IPS-18a (cell line): ENCODE data around the gene UNC5B.

ENCODE experiments used
- H3K27ac ChIP-seq: one replicate; pipeline ENCODE4 v1.5.1; 2013; ENCODE audit warnings: low read length
- H3K27me3 ChIP-seq: one replicate; pipeline ENCODE4 v1.6.1; 2013; ENCODE audit warnings: mild to moderate bottlenecking, low read length; ENCODE audit not compliant: control insufficient read depth, insufficient read depth
- H3K36me3 ChIP-seq: one replicate; pipeline ENCODE4 v1.6.1; 2013; ENCODE audit warnings: low read depth, low read length; ENCODE audit not compliant: control insufficient read depth
- H3K4me1 ChIP-seq: one replicate; pipeline ENCODE4 v1.6.1; 2013; ENCODE audit warnings: low read depth, low read length; ENCODE audit not compliant: control insufficient read depth
- H3K4me3 ChIP-seq: one replicate; pipeline ENCODE4 v1.5.1; 2013; ENCODE audit warnings: low read length
- H3K9ac ChIP-seq: one replicate; pipeline ENCODE4 v1.6.1; 2013; ENCODE audit warnings: mild to moderate bottlenecking, low read length, moderate library complexity
- H3K9me3 ChIP-seq: one replicate; pipeline ENCODE4 v1.6.1; 2013; ENCODE audit warnings: low read depth, low read length; ENCODE audit not compliant: control insufficient read depth

The UNC5B gene

DNA sequence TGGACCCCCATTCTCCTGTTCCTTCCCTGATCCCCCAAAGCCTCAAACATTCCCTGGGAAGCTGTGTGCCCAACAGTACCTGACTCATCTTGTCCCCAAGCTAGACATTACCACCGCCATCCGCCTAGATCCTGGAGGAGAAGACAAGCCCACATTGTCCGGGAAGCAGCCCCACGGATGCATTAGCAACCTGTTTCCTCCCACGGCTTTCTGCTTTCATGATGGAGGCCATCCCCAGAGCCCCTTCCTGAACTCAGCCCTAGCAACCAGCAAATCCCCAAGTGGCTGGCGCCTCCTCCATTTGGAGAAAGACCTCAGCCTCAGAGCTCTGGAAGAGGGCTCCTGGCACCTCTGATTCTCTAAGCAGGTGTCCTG is 104.4 kb downstream of the UNC5B start:
- Histone ChIP-seq H3K9ac (no peak overlapping the region), H3K27me3 (peaks cover 13% of the 10 kb centered on the region), H3K4me1 (peaks cover 6% of the 10 kb centered on the region), H3K36me3 (no peaks in the 10 kb centered on the region), H3K27ac (no peak overlapping the region), H3K9me3 (no peaks in the 10 kb centered on the region), H3K4me3 (no peak overlapping the region)

DNA sequence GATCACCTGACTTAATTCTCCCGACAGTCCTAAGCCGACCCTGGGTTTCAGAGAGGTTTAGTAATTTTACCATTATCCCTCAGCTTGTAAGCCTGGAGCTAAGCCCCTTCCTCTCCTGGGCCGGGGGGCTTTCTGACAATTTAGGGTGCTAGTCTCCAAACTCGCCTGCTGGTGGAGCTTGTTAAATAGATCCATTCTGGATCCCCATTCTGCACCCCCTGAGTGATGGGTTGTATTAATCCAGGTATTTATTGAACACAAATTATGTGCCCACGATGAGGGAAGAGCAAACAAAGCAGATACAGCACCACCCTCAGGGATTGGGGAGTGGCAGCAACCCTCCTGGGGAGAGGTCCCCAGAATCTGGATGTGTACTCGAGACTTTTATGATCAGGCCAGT is 105.4 kb downstream of the UNC5B start:
- Histone ChIP-seq H3K9me3 (no peaks in the 10 kb centered on the region), H3K4me3 (no peak overlapping the region), H3K4me1 (peaks cover 6% of the 10 kb centered on the region), H3K36me3 (no peaks in the 10 kb centered on the region), H3K27me3 (peaks cover 13% of the 10 kb centered on the region), H3K27ac (no peak overlapping the region), H3K9ac (no peak overlapping the region)

DNA sequence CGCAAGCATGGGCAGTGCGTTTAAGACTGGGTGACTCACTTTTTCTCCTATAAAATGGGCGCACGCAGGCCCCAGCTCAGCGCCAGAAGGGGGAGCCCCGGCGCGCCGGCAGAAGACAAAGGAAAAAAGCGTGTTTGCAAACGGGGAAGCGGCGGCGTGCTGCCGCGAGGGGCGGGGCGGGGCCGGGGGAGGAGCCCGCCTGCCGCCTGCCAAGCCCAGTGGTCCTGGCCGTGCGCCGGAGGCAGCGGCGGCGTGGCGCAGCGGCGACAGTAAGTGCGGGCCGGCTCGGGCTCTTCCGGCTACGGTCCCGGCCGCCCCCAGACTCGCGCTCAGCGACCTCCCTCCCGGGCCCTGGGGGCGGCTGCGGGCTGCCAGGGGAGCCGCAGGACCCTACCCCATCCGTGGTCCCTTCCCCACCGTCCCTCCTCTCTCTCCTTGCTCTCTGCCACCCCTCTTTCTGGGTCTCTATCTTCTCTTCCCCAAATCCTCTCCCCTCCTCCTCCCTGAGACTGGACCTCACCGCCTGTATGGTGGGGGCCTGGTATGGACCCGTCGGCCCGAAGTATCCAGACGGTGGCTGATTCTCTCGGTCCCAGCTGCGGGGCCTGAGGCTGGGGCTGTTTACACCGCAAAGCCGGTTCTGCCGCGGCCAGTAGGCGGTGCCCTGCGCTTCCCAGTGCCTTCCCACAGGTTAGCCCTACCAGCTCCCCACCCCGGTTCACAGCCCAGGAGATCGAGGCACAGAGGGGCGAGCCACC is 106.9 kb downstream of the UNC5B start, which contains the start of gene SLC29A3:
Gene SLC29A3 (plus strand): TSS at position 218 of the 758 bp plus-strand sequence. CDS start 51 bp downstream, at position 269.
- H3K9ac ChIP-seq: peak within 1 kb of the TSS; percentile 77
- H3K4me1 ChIP-seq: peaks cover 6% of the 10 kb centered on the region
- peaks cover under 1% of the 10 kb centered on the region for H3K27me3 ChIP-seq
- peak within 1 kb of the TSS; percentile 87 for H3K4me3 ChIP-seq
- no peaks in the 10 kb centered on the region for H3K9me3 ChIP-seq
- no peak within 1 kb of the TSS for H3K27ac ChIP-seq
- peaks cover 4% of the 10 kb centered on the region for H3K36me3 ChIP-seq

DNA sequence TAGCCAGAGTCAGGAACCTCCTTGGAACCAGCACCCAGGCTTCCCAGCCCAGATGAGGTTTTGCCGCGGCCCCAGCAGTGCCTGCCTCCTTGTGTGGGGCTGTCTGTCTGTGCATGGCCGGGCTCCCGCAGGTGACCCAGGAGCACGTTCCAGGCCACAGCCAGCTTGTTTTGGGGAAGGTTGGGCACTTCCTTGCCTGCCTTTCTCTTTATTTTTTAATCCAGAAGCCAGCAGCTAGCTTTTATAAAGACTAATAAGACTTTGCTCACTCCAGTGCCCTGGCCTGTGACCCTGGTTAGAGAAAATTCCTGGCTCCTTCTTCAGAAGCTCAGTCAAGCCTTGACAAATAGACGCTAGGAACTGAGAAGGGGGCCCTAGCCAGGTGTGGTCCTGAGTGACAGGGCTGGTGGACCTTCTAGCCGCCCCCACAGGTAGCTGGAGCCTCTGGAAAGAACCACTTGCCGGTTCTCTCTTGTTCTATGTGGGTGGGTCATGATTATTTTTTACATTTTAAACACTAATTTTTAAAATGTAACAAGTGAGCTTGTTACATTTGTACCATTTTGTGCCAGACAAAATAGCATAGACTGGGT is 107.5 kb downstream of the UNC5B start:
- Histone ChIP-seq H3K9ac (peak overlapping the region; percentile 77), H3K4me3 (peak overlapping the region; percentile 87), H3K27me3 (no peaks in the 10 kb centered on the region), H3K36me3 (peaks cover 6% of the 10 kb centered on the region), H3K27ac (no peak overlapping the region), H3K9me3 (no peaks in the 10 kb centered on the region), H3K4me1 (peaks cover 1% of the 10 kb centered on the region)

DNA sequence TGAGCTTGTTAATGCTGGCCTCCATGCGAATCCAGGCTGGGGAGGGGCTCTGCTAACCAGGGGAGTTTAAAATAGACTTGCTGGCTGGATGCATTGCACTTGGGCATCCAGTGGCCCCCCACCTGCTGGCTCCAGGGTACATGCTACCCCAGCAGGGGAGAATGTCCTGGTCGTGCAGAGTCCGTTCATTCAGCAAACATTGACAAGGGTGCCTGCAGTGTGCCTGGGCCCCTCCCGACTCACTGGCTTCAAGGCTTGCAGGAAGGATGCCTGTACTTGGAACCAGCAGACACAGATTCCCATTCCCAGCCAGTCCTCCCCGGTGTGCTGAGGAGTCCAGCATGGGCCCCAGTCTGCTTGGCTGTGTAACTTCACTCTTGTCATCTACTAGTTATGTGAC is 108.2 kb downstream of the UNC5B start:
- Histone ChIP-seq H3K4me3 (no peak overlapping the region), H3K9me3 (no peaks in the 10 kb centered on the region), H3K9ac (no peak overlapping the region), H3K27ac (no peak overlapping the region), H3K4me1 (no peaks in the 10 kb centered on the region), H3K27me3 (no peaks in the 10 kb centered on the region), H3K36me3 (peaks cover 13% of the 10 kb centered on the region)

DNA sequence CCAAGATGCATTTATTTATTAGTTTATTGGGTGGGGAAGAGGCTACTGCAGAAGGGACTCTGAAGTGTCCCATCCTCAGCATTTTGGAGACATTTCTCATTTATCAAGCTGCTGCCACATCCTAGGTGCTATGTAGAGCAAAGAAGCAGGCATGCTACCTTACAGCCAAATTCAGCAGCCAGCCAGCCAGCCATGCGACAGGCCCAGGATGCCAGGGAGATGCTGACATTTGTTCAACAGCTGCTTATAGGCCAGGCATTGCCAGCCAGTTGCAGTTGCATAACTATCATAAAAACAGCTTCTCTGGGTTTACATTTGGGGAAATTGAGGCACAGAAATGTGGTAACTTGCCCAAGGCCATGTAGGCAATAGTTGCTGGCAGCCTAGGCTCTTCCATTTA is 109.0 kb downstream of the UNC5B start:
- no peaks in the 10 kb centered on the region for H3K27me3 ChIP-seq
- H3K9me3 ChIP-seq: no peaks in the 10 kb centered on the region
- H3K4me1 ChIP-seq: no peaks in the 10 kb centered on the region
- peaks cover 14% of the 10 kb centered on the region for H3K36me3 ChIP-seq
- no peak overlapping the region for H3K9ac ChIP-seq
- no peak overlapping the region for H3K4me3 ChIP-seq
- H3K27ac ChIP-seq: no peak overlapping the region

DNA sequence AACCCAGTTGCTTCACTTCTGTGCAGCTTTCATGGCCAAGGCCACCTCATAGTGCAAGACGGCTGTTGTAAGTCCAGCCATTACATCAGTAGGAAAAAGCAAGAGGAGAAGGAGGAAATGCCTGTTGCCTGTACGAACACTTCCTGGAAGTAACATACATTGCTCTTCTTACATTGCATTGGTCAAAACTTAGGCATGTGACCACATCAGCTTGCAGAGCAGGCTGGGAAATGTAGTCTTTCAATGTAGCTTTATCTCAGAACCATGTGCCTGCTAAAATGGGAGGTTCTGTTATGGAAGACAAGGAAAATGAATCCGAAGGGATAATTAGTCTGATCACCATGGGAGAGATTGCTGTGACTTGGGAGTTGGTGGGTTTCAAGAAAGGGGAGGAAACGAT is 111.0 kb downstream of the UNC5B start:
- Histone ChIP-seq H3K27me3 (no peaks in the 10 kb centered on the region), H3K9me3 (no peaks in the 10 kb centered on the region), H3K36me3 (peaks cover 14% of the 10 kb centered on the region), H3K27ac (no peak overlapping the region), H3K9ac (no peak overlapping the region), H3K4me1 (no peaks in the 10 kb centered on the region), H3K4me3 (no peak overlapping the region)

DNA sequence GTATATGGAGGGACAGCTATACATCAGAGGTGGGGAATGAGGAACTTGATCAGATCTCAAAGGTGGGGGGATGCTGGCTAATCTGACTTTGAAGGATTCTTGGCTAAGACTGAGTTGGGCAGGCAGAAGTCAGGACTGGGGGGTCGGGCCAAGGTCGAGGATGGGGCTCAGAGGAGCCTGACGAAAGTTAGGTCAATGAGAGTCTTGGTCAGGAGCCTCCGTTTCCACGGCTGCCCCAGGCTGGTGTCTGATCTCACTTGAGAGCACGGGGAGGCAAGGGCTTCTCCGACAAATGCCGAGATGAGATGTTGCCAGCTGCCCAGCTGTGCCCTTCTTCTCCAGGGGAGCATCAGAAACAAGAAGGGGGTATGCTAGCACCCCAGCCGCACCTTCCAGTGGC is 112.4 kb downstream of the UNC5B start:
- H3K9ac ChIP-seq: no peak overlapping the region
- no peak overlapping the region for H3K27ac ChIP-seq
- H3K9me3 ChIP-seq: no peaks in the 10 kb centered on the region
- H3K4me3 ChIP-seq: no peak overlapping the region
- no peaks in the 10 kb centered on the region for H3K4me1 ChIP-seq
- H3K27me3 ChIP-seq: no peaks in the 10 kb centered on the region
- H3K36me3 ChIP-seq: peaks cover 14% of the 10 kb centered on the region

DNA sequence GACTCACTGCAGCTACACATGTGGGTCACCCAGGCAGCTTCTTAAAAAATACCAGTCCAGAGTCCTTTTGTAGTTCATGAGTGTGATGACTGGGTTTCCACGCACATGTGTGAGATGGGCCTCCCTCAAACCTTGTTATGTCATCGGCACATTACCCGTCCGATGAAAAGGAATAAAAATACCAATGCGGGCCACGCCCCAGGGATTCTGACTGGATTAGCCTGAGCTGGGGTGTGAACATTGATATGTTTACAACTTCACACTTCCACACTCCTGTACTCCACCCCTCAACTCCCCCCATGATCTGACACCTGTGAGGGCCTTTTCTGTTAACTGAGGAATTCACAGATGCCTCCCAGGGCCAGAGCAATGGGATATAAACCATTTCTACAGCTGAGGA is 112.9 kb downstream of the UNC5B start:
- Histone ChIP-seq H3K36me3 (peaks cover 14% of the 10 kb centered on the region), H3K27me3 (no peaks in the 10 kb centered on the region), H3K4me3 (no peak overlapping the region), H3K27ac (no peak overlapping the region), H3K9me3 (no peaks in the 10 kb centered on the region), H3K4me1 (no peaks in the 10 kb centered on the region), H3K9ac (no peak overlapping the region)

DNA sequence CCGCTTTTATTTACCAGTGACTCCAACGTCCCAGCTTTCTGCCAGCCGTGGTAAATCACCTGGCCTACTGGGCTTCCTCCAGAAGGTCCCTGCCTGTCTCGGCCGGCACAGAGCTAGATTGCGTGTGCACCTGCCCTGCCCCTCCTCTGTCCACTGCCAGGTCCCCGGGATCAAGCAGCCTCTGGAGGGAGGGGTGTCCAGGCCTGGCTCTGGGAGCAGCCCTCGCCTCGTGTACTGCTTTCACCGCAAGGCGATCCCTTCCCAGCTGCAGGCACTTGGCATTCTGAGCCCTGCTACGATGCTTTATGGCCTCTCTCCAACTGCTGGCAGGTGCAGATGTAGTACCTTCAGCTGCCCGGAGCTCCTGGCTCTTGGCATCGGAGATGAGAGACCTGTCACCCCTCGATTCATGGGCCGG is 114.1 kb downstream of the UNC5B start:
- no peak overlapping the region for H3K27ac ChIP-seq
- no peak overlapping the region for H3K9ac ChIP-seq
- no peak overlapping the region for H3K4me3 ChIP-seq
- H3K27me3 ChIP-seq: no peaks in the 10 kb centered on the region
- H3K9me3 ChIP-seq: no peaks in the 10 kb centered on the region
- no peaks in the 10 kb centered on the region for H3K4me1 ChIP-seq
- peaks cover 14% of the 10 kb centered on the region for H3K36me3 ChIP-seq

DNA sequence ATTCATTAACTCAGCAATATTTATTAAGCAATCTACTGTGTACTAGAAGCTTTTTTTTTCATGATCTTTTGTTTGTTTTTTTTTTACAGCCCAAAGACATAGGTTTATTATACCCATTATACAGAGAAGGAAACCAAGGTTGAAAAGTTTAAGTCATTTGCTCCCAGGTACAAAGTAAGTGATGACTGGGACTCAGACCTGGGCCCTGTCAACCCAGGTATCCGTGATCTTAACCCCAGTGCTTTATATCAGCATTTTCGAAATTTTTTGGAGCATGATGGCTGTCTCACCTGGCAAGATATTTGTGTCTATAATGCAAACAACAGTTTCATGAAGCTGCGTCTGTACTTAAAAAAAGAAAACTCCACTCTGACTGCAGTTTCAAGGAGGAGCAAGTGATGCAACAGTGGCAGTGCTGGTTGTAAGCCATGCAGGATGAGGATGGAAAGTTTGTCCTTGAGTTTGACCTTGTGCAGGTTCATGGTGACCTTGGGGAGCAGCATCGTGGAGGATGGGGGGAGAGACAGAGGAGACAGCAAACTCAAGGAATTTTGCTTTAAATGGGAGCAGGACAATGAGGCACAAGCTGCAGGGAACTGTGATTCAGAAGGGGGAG is 118.5 kb downstream of the UNC5B start:
- Histone ChIP-seq H3K36me3 (no peaks in the 10 kb centered on the region), H3K9me3 (no peaks in the 10 kb centered on the region), H3K4me1 (peaks cover under 1% of the 10 kb centered on the region), H3K27ac (no peak overlapping the region), H3K9ac (no peak overlapping the region), H3K4me3 (no peak overlapping the region), H3K27me3 (no peaks in the 10 kb centered on the region)
